ENCODE results near the gene NRTN.

DNA sequence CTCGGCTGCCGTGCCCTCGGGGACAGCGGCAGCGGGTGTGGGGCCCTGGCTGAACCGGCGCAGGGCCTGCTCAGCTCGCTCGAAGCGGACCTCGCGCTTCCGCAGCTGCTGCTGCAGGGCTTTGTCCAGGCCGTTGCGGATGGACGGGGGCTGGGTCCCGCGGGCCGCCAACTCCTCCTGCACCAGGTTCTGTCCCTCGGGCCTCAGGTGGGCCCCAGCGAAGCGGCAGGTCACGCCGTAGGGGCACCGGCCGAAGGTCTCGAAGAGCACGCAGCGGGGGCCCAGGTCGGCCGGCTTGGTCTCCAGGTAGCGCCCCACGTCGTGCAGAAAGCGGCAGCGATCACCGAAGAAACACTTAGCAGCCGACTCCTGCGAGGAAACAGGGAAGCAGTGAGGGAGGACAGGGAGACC, 15.5 kb upstream of the NRTN start:
- TF ChIP-seq CREB1 (IDR thresholded peaks at IDR 0.05; ENCODE audit: low read depth) = no peak
- TF ChIP-seq RAD21 (IDR thresholded peaks at IDR 0.05; ENCODE audit: low read depth) = no peak
- no peak for TF ChIP-seq YY1 (IDR thresholded peaks at IDR 0.05; ENCODE audit: low read depth)
- no peak for TF ChIP-seq NFIC (IDR thresholded peaks at IDR 0.05)
- TF ChIP-seq EP300 (IDR thresholded peaks at IDR 0.05; ENCODE audit: borderline replicate concordance) = no peak
- no peak for TF ChIP-seq TCF12 (IDR thresholded peaks at IDR 0.05; ENCODE audit: low read depth)
- TF ChIP-seq REST (IDR thresholded peaks at IDR 0.05; ENCODE audit: low read depth) = no peak
- TF ChIP-seq TAF1 (IDR thresholded peaks at IDR 0.05; ENCODE audit: low read depth) = no peak
- TF ChIP-seq CEBPB (IDR thresholded peaks at IDR 0.05) = no peak
- no peak for TF ChIP-seq EGR1 (IDR thresholded peaks at IDR 0.05)
- TF ChIP-seq, protein P1, sequence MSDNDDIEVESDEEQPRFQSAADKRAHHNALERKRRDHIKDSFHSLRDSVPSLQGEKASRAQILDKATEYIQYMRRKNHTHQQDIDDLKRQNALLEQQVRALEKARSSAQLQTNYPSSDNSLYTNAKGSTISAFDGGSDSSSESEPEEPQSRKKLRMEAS (IDR thresholded peaks at IDR 0.05) = no peak
- TF ChIP-seq, protein P2, sequence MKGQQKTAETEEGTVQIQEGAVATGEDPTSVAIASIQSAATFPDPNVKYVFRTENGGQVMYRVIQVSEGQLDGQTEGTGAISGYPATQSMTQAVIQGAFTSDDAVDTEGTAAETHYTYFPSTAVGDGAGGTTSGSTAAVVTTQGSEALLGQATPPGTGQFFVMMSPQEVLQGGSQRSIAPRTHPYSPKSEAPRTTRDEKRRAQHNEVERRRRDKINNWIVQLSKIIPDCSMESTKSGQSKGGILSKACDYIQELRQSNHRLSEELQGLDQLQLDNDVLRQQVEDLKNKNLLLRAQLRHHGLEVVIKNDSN (IDR thresholded peaks at IDR 0.05) = no peak
- TF ChIP-seq FOXM1 (IDR thresholded peaks at IDR 0.05; ENCODE audit: borderline replicate concordance, low read depth) = no peak
- TF ChIP-seq TEAD4 (IDR thresholded peaks at IDR 0.05) = no peak

All from Ishikawa (cell line).